ENCODE measurements around the gene ITPR1. TPM values are rescaled to one million over a fixed set of nuclear protein-coding genes. Genes with fewer than 3 reads are reported as not detected.
A peak's percentile ranks its signal among the peaks of the same experiment; 100 is the strongest.

ITPR1 gene
- total and polyA plus RNA-seq, 10 of the 15 experiments (the other 5 are each of a cell fraction or from before 2014, with no cell fraction given): 12.2 to 239 (median 28.4) TPM

GRCh38 chr3:4466741-4467521, 26.2 kb upstream of the ITPR1 start, which contains the start of gene SUMF1 (continued):
- no peak for TF ChIP-seq SMC3 (IDR thresholded peaks at IDR 0.05; ENCODE audit: borderline replicate concordance, low read length)
- TF ChIP-seq TAF1 (IDR thresholded peaks at IDR 0.05; ENCODE audit: borderline replicate concordance, low read depth, low read length): peak; percentile 94
- no peak for TF ChIP-seq CBX3 (IDR thresholded peaks at IDR 0.05; ENCODE audit: borderline replicate concordance, low read depth)
- TF ChIP-seq, protein P1, sequence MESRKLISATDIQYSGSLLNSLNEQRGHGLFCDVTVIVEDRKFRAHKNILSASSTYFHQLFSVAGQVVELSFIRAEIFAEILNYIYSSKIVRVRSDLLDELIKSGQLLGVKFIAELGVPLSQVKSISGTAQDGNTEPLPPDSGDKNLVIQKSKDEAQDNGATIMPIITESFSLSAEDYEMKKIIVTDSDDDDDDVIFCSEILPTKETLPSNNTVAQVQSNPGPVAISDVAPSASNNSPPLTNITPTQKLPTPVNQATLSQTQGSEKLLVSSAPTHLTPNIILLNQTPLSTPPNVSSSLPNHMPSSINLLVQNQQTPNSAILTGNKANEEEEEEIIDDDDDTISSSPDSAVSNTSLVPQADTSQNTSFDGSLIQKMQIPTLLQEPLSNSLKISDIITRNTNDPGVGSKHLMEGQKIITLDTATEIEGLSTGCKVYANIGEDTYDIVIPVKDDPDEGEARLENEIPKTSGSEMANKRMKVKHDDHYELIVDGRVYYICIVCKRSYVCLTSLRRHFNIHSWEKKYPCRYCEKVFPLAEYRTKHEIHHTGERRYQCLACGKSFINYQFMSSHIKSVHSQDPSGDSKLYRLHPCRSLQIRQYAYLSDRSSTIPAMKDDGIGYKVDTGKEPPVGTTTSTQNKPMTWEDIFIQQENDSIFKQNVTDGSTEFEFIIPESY (IDR thresholded peaks at IDR 0.05): no peak
- peak; percentile 51 for TF ChIP-seq MEF2B (IDR thresholded peaks at IDR 0.05; ENCODE audit: partially characterized antibody, poor library complexity, severe bottlenecking)
- no peak for TF ChIP-seq SUPT20H (IDR thresholded peaks at IDR 0.05; ENCODE audit: borderline replicate concordance, control insufficient read depth, low read depth, low read length)
- no peak for TF ChIP-seq CHD1 (IDR thresholded peaks at IDR 0.05; ENCODE audit: low read depth, low read length)
- 0 out of 2 replicates have a peak, but pooled peaks have one; percentile 7 for TF ChIP-seq PAX5 (IDR thresholded peaks at IDR 0.05; ENCODE audit: borderline replicate concordance, low read depth, low read length)
- no peak for TF ChIP-seq ZNF622 (IDR thresholded peaks at IDR 0.05)
- TF ChIP-seq RB1 (IDR thresholded peaks at IDR 0.05; ENCODE audit: borderline replicate concordance): peak; percentile 90; the same call in 1 of the 2 replicates
- TF ChIP-seq ZBTB4 (CRISPR knock-in tag; IDR thresholded peaks at IDR 0.05): no peak
- no peak for TF ChIP-seq EP300 (IDR thresholded peaks at IDR 0.05; ENCODE audit: borderline replicate concordance in 1 of 2, control insufficient read depth in 1 of 2, low read depth in 2 of 2, low read length in 2 of 2)
- TF ChIP-seq POLR2AphosphoS2 (IDR thresholded peaks at IDR 0.05; ENCODE audit: low read depth, low read length): no peak
- TF ChIP-seq ZNF24 (IDR thresholded peaks at IDR 0.05): no peak
- TF ChIP-seq RELA (IDR thresholded peaks at IDR 0.05; ENCODE audit: borderline replicate concordance, partially characterized antibody): peak; percentile 81
- TF ChIP-seq DPF2 (IDR thresholded peaks at IDR 0.05): peak; percentile 75; the same call in 1 of the 2 replicates
- peak; percentile 84; the same call in 2 of the 3 replicates for TF ChIP-seq POU2F2 (IDR thresholded peaks at IDR 0.05; ENCODE audit: borderline replicate concordance, low read depth, low read length)
- TF ChIP-seq, protein P2, sequence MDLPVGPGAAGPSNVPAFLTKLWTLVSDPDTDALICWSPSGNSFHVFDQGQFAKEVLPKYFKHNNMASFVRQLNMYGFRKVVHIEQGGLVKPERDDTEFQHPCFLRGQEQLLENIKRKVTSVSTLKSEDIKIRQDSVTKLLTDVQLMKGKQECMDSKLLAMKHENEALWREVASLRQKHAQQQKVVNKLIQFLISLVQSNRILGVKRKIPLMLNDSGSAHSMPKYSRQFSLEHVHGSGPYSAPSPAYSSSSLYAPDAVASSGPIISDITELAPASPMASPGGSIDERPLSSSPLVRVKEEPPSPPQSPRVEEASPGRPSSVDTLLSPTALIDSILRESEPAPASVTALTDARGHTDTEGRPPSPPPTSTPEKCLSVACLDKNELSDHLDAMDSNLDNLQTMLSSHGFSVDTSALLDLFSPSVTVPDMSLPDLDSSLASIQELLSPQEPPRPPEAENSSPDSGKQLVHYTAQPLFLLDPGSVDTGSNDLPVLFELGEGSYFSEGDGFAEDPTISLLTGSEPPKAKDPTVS (IDR thresholded peaks at IDR 0.05; ENCODE audit: low read depth, low read length): no peak
- peak; percentile 73 for TF ChIP-seq TCF12 (IDR thresholded peaks at IDR 0.05; ENCODE audit: low read depth, low read length)
- TF ChIP-seq ESRRA (IDR thresholded peaks at IDR 0.05; ENCODE audit: low read length): no peak
- TF ChIP-seq, protein P3, sequence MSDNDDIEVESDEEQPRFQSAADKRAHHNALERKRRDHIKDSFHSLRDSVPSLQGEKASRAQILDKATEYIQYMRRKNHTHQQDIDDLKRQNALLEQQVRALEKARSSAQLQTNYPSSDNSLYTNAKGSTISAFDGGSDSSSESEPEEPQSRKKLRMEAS (IDR thresholded peaks at IDR 0.05; ENCODE audit: low read depth, low read length): peak; percentile 99

Data from GM12878 (cell line).